SK-N-SH (cell line): Measurements from ENCODE around the gene ZBTB12. TPM values are rescaled to one million over a fixed set of nuclear protein-coding genes. Genes with fewer than 3 reads are reported as not detected.

Experiments
- CTCF ChIA-PET: fragments of 300-600, 350-600 bp; formaldehyde crosslinking; extraction: SDS; loops from one replicate; lab custom pipeline; 2021; lab: Yijun Ruan, JAX
- POLR2A ChIA-PET: fragments of 350-600 bp; sonication (Branson Sonifier 250); formaldehyde crosslinking; extraction: SDS; loops from one replicate; lab custom pipeline; 2020; ENCODE audit warnings: antibody characterized with exemption, inconsistent platforms; lab: Yijun Ruan, JAX
- DNase-seq: peaks from one replicate; pipeline ENCODE4 v3.0.0; 2012
- H2AFZ ChIP-seq: fragments of 200-600 bp; sonication (generic); 2 replicates; pipeline ENCODE4 v1.8.1; 2016; ENCODE audit warnings: antibody characterized with exemption, mild to moderate bottlenecking, low read depth
- H3F3A ChIP-seq: fragments of 200-600 bp; sonication (generic); replicated peaks from 2 replicates; pipeline ENCODE3; 2016; ENCODE audit warnings: antibody characterized with exemption, mild to moderate bottlenecking; ENCODE audit not compliant: insufficient read depth
- H3K27ac ChIP-seq, 2 experiments: fragments of 200-500 bp in 1 of 2; fragments of 200-600 bp in 1 of 2; sonication (Bioruptor generic) in 1 of 2; sonication (generic), shearing (Covaris generic) in 1 of 2; 2 replicates each; pipeline versions ENCODE4 v1.5.1 to v1.6.1; 2014 to 2016; ENCODE audit warnings: low read depth in 2 of 2, inconsistent platforms in 1 of 2, low read length in 1 of 2, mild to moderate bottlenecking in 1 of 2, mixed read lengths in 1 of 2
- H3K27me3 ChIP-seq: fragments of 200-600 bp; sonication (generic), shearing (Covaris generic); 2 replicates; pipeline ENCODE4 v1.6.1; 2016; ENCODE audit warnings: mixed run types; ENCODE audit not compliant: insufficient read depth
- H3K36me3 ChIP-seq, 2 experiments: fragments of 200-500 bp in 1 of 2; fragments of 200-600 bp in 1 of 2; sonication (Bioruptor generic) in 1 of 2; sonication (generic) in 1 of 2; replicated peaks in 1 of 2; 2 replicates each; pipeline versions ENCODE3 to v1.5.1; 2014 to 2016; ENCODE audit warnings: low read length in 1 of 2, mild to moderate bottlenecking in 1 of 2; ENCODE audit not compliant: insufficient read depth in 2 of 2, control insufficient read depth in 1 of 2
- H3K4me1 ChIP-seq, 2 experiments: fragments of 200-500 bp in 1 of 2; fragments of 200-600 bp in 1 of 2; sonication (Bioruptor generic) in 1 of 2; sonication (generic), shearing (Covaris generic) in 1 of 2; 2 replicates each; pipeline versions ENCODE4 v1.5.1 to v1.6.1; 2014 to 2016; ENCODE audit warnings: low read depth in 1 of 2, low read length in 1 of 2, mixed run types in 1 of 2; ENCODE audit not compliant: insufficient read depth in 2 of 2, control insufficient read depth in 1 of 2
- H3K4me2 ChIP-seq: fragments of 200-600 bp; sonication (generic), shearing (Covaris generic); 2 replicates; pipeline ENCODE4 v1.6.1; 2017; ENCODE audit warnings: mixed run types
- H3K4me3 ChIP-seq, 2 experiments: fragments of 200-500 bp in 1 of 2; fragments of 200-600 bp in 1 of 2; sonication (Bioruptor generic) in 1 of 2; sonication (generic), shearing (Covaris generic) in 1 of 2; 2 replicates each; pipeline versions ENCODE4 v1.5.1 to v1.8.1; 2014 to 2016; ENCODE audit warnings: low read depth in 2 of 2, inconsistent platforms in 1 of 2, low read length in 1 of 2, mild to moderate bottlenecking in 1 of 2, mixed read lengths in 1 of 2, moderate library complexity in 1 of 2
- H3K79me2 ChIP-seq: fragments of 200-600 bp; sonication (generic); 2 replicates; pipeline ENCODE4 v1.8.1; 2017; ENCODE audit warnings: mild to moderate bottlenecking; ENCODE audit not compliant: insufficient read depth
- H3K9ac ChIP-seq: fragments of 200-600 bp; sonication (generic); 2 replicates; pipeline ENCODE4 v1.6.1; 2017; ENCODE audit warnings: mixed run types
- H3K9me2 ChIP-seq: fragments of 200-600 bp; sonication (generic); 2 replicates; pipeline ENCODE4 v1.6.1; 2017; ENCODE audit warnings: mixed run types
- H3K9me3 ChIP-seq: fragments of 200-600 bp; sonication (generic); 2 replicates; pipeline ENCODE4 v1.6.1; 2017; ENCODE audit warnings: mixed run types, mild to moderate bottlenecking, moderate library complexity
- H4K20me1 ChIP-seq: fragments of 200-600 bp; sonication (generic); 2 replicates; pipeline ENCODE4 v1.6.1; 2017; ENCODE audit warnings: mild to moderate bottlenecking, mixed run types; ENCODE audit not compliant: insufficient read depth
- ELF1 ChIP-seq: IDR thresholded peaks from 2 replicates; pipeline ENCODE4 v1.4.0; 2012
- EP300 ChIP-seq, 2 experiments: IDR thresholded peaks; 2 replicates each; pipeline versions ENCODE4 v1.4.0 to v1.6.1; 2012; ENCODE audit warnings: borderline replicate concordance in 1 of 2, low read depth in 1 of 2, low read length in 1 of 2
- FOSL2 ChIP-seq: IDR thresholded peaks from 2 replicates; pipeline ENCODE4 v1.4.0; 2012; ENCODE audit warnings: low read depth, mild to moderate bottlenecking, moderate library complexity, borderline replicate concordance
- FOXJ3 ChIP-seq: sonication (generic); formaldehyde crosslinking; IDR thresholded peaks from 2 replicates; pipeline ENCODE4 v1.5.1; 2020; ENCODE audit warnings: mild to moderate bottlenecking, missing genetic modification reagents
- GABPA ChIP-seq: IDR thresholded peaks from 2 replicates; pipeline ENCODE4 v1.4.0; 2012; ENCODE audit warnings: low read depth, mild to moderate bottlenecking
- MEF2A ChIP-seq: IDR thresholded peaks from 2 replicates; pipeline ENCODE4 v1.4.0; 2012; ENCODE audit warnings: low read depth, borderline replicate concordance
- MXI1 ChIP-seq: IDR thresholded peaks from 2 replicates; pipeline ENCODE4 v1.6.1; 2012; ENCODE audit warnings: mild to moderate bottlenecking, low read depth, low read length, improper control_type of control experiment
- NRF1 ChIP-seq: IDR thresholded peaks from 2 replicates; pipeline ENCODE4 v1.6.1; 2012; ENCODE audit warnings: low read depth, mild to moderate bottlenecking, low read length
- RAD21 ChIP-seq: IDR thresholded peaks from 2 replicates; pipeline ENCODE4 v1.6.1; 2012; ENCODE audit warnings: mild to moderate bottlenecking, low read length
- RFX5 ChIP-seq: IDR thresholded peaks from 2 replicates; pipeline ENCODE4 v1.6.1; 2012; ENCODE audit warnings: mild to moderate bottlenecking, improper control_type of control experiment, low read length
- RXRA ChIP-seq: IDR thresholded peaks from 2 replicates; pipeline ENCODE4 v1.4.0; 2012; ENCODE audit warnings: low read depth, mild to moderate bottlenecking, borderline replicate concordance
- SIN3A ChIP-seq: IDR thresholded peaks from 2 replicates; pipeline ENCODE4 v1.6.1; 2012; ENCODE audit warnings: low read depth, mild to moderate bottlenecking, low read length, moderate library complexity, borderline replicate concordance
- SMC3 ChIP-seq: IDR thresholded peaks from 2 replicates; pipeline ENCODE4 v1.6.1; 2012; ENCODE audit warnings: low read depth, low read length, improper control_type of control experiment
- TAF1 ChIP-seq: IDR thresholded peaks from 2 replicates; pipeline ENCODE4 v1.6.1; 2012; ENCODE audit warnings: low read depth, mild to moderate bottlenecking, low read length, moderate library complexity, borderline replicate concordance
- TCF12 ChIP-seq: IDR thresholded peaks from 2 replicates; pipeline ENCODE4 v1.4.0; 2012
- TEAD4 ChIP-seq: IDR thresholded peaks from 2 replicates; pipeline ENCODE4 v1.4.0; 2012; ENCODE audit warnings: mild to moderate bottlenecking, borderline replicate concordance; ENCODE audit not compliant: insufficient read depth
- YY1 ChIP-seq: IDR thresholded peaks from 2 replicates; pipeline ENCODE4 v1.4.0; 2012; ENCODE audit warnings: low read depth, mild to moderate bottlenecking
- WGBS: methylation state at CpG from one replicate; pipeline ENCODE4 v1.1.6; 2017; ENCODE audit warnings: low lambda C conversion rate; 5-methylcytosine and 5-hydroxymethylcytosine counted together
- polyA plus RNA-seq, 3 experiments: library from polyadenylated mRNA; depleted of rRNA; stranded (reverse); fragments of >200 nt; gene quantifications; 2 replicates each; pipeline ENCODE4 v1.2.3, GENCODE V29; 2012
- TF ChIP-seq, protein P1 (sequence below): fragments of 200-600 bp; sonication (generic); IDR thresholded peaks from 2 replicates; pipeline ENCODE4 v1.6.1; 2017; ENCODE audit warnings: antibody characterized with exemption, mild to moderate bottlenecking, moderate library complexity
- TF ChIP-seq, protein P2 (sequence below): fragments of 150-350 bp; IDR thresholded peaks from 2 replicates; pipeline ENCODE4 v1.6.1; 2017; ENCODE audit warnings: antibody characterized with exemption, low read length, low read depth, borderline replicate concordance
- TF ChIP-seq, protein P3 (sequence below): fragments of 150-350 bp; IDR thresholded peaks from 2 replicates; pipeline ENCODE4 v1.6.1; 2016; ENCODE audit warnings: mild to moderate bottlenecking, low read depth, low read length
- TF ChIP-seq, protein P4 (sequence below): IDR thresholded peaks from 2 replicates; pipeline ENCODE4 v1.4.0; 2012; ENCODE audit warnings: low read depth
- TF ChIP-seq, protein P5 (sequence below): IDR thresholded peaks from 2 replicates; pipeline ENCODE4 v1.6.1; 2012; ENCODE audit warnings: mild to moderate bottlenecking, low read depth, low read length, moderate library complexity
- TF ChIP-seq, protein P6 (sequence below): IDR thresholded peaks from 2 replicates; pipeline ENCODE4 v1.4.0; 2012; ENCODE audit warnings: low read depth, borderline replicate concordance

The ZBTB12 gene
- polyA plus RNA-seq, 1 of the 3 experiments (the other 2 are of a cell fraction) = 8.3 TPM

DNA sequence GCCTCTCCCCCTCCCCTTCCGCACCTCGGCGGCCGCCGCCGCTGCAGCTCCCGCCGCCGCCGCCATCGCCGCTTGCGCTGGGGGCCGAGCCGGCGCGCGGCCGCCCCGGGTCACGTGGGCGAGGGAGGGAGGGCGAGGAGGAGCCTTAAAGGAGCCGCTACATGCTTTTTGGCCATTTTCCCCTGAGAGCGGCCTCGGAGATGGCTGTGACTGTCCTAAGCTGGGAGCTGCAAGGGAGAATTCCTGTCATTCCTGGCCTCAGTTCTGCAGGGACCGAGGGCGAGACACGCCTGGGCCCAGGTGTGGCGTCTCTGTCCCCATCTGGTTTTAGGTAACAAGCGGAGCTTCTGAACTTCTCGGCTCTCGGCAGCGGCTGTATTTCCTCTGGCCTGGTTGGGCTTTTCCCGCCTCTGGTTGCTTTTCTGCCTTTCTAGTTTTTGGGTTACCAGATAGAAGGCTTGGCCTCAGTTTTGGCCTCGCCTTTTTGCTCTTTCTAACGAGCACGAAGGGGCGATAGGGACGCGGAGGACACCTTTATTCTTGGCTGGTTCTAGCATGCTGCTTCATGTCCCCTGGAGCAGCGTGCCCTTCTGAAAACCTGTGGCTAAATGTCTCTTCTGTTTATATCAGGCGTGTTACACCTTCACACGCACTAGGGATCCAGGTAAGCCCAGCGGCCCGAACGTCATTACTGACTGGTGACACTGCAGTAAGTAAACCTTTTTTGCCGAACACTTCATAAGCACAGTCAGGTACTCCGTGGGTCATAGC, 4.1 kb downstream of the ZBTB12 start, which contains the start of gene EHMT2:
Gene EHMT2 (minus strand): TSS at position 87 of the 771 bp plus-strand sequence. CDS start 21 bp downstream, at position 66.
- Histone ChIP-seq H3K27ac (peak within 1 kb of the TSS; percentile 41 to 80), H2AFZ (peak within 1 kb of the TSS; percentile 71; the same call in 1 of the 2 replicates), H3K36me3 (peaks cover 18 to 28% of the 10 kb centered on the region in 2 experiments), H3K79me2 (peaks cover 20% of the 10 kb centered on the region; the same call in 1 of the 2 replicates), H3K4me3 (peak within 1 kb of the TSS; percentile 89 to 94), H3K9ac (peak within 1 kb of the TSS; percentile 76), H3K27me3 (no peaks in the 10 kb centered on the region), H3K4me2 (peak within 1 kb of the TSS; percentile 91), H3K9me3 (no peaks in the 10 kb centered on the region), H4K20me1 (no peaks in the 10 kb centered on the region), H3K9me2 (no peaks in the 10 kb centered on the region), H3K4me1 (peaks cover 5 to 38% of the 10 kb centered on the region in 2 experiments), H3F3A (peaks cover 12% of the 10 kb centered on the region)
- 2% methylated on average over 22 of the region's 49 CpGs for WGBS
- DNase-seq = peak; percentile 94
- ChIA-PET POLR2A (interaction anchor here (0.5 to 1.8 kb wide), 12 partner anchors 9 to 1520 kb away, joined by 3 to 5 read pairs (median 4); partner anchors contain the start of genes CUTA, HSPA1A, HSPA1L and MSH5), CTCF (interaction anchor here (0.8 to 1.6 kb wide), 8 partner anchors 9 to 351 kb away, joined by 3 to 8 read pairs (median 3); partner anchors contain the start of genes ATP6V1G2 and DDAH2)
- TF ChIP-seq RXRA = no peak
- TF ChIP-seq TCF12 = no peak
- TF ChIP-seq TAF1 = 0 out of 2 replicates have a peak, but pooled peaks have one; percentile 51
- TF ChIP-seq MEF2A = no peak
- TF ChIP-seq, protein P1, sequence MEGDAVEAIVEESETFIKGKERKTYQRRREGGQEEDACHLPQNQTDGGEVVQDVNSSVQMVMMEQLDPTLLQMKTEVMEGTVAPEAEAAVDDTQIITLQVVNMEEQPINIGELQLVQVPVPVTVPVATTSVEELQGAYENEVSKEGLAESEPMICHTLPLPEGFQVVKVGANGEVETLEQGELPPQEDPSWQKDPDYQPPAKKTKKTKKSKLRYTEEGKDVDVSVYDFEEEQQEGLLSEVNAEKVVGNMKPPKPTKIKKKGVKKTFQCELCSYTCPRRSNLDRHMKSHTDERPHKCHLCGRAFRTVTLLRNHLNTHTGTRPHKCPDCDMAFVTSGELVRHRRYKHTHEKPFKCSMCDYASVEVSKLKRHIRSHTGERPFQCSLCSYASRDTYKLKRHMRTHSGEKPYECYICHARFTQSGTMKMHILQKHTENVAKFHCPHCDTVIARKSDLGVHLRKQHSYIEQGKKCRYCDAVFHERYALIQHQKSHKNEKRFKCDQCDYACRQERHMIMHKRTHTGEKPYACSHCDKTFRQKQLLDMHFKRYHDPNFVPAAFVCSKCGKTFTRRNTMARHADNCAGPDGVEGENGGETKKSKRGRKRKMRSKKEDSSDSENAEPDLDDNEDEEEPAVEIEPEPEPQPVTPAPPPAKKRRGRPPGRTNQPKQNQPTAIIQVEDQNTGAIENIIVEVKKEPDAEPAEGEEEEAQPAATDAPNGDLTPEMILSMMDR = no peak
- TF ChIP-seq, protein P2, sequence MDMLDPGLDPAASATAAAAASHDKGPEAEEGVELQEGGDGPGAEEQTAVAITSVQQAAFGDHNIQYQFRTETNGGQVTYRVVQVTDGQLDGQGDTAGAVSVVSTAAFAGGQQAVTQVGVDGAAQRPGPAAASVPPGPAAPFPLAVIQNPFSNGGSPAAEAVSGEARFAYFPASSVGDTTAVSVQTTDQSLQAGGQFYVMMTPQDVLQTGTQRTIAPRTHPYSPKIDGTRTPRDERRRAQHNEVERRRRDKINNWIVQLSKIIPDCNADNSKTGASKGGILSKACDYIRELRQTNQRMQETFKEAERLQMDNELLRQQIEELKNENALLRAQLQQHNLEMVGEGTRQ = peak; percentile 82
- TF ChIP-seq ELF1 = no peak
- no peak for TF ChIP-seq FOSL2
- no peak for TF ChIP-seq TEAD4
- peak; percentile 73; the same call in 1 of the 2 replicates for TF ChIP-seq YY1
- no peak for TF ChIP-seq RFX5
- TF ChIP-seq, protein P3, sequence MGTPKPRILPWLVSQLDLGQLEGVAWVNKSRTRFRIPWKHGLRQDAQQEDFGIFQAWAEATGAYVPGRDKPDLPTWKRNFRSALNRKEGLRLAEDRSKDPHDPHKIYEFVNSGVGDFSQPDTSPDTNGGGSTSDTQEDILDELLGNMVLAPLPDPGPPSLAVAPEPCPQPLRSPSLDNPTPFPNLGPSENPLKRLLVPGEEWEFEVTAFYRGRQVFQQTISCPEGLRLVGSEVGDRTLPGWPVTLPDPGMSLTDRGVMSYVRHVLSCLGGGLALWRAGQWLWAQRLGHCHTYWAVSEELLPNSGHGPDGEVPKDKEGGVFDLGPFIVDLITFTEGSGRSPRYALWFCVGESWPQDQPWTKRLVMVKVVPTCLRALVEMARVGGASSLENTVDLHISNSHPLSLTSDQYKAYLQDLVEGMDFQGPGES = no peak
- TF ChIP-seq RAD21 = no peak; the same call in 1 of the 2 replicates
- no peak for TF ChIP-seq EP300 (IDR thresholded peaks at IDR 0.05; ENCODE audit: borderline replicate concordance in 1 of 2, low read depth in 1 of 2, low read length in 1 of 2)
- TF ChIP-seq, protein P4, sequence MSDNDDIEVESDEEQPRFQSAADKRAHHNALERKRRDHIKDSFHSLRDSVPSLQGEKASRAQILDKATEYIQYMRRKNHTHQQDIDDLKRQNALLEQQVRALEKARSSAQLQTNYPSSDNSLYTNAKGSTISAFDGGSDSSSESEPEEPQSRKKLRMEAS = peak; percentile 76; the same call in 1 of the 2 replicates
- TF ChIP-seq, protein P5, sequence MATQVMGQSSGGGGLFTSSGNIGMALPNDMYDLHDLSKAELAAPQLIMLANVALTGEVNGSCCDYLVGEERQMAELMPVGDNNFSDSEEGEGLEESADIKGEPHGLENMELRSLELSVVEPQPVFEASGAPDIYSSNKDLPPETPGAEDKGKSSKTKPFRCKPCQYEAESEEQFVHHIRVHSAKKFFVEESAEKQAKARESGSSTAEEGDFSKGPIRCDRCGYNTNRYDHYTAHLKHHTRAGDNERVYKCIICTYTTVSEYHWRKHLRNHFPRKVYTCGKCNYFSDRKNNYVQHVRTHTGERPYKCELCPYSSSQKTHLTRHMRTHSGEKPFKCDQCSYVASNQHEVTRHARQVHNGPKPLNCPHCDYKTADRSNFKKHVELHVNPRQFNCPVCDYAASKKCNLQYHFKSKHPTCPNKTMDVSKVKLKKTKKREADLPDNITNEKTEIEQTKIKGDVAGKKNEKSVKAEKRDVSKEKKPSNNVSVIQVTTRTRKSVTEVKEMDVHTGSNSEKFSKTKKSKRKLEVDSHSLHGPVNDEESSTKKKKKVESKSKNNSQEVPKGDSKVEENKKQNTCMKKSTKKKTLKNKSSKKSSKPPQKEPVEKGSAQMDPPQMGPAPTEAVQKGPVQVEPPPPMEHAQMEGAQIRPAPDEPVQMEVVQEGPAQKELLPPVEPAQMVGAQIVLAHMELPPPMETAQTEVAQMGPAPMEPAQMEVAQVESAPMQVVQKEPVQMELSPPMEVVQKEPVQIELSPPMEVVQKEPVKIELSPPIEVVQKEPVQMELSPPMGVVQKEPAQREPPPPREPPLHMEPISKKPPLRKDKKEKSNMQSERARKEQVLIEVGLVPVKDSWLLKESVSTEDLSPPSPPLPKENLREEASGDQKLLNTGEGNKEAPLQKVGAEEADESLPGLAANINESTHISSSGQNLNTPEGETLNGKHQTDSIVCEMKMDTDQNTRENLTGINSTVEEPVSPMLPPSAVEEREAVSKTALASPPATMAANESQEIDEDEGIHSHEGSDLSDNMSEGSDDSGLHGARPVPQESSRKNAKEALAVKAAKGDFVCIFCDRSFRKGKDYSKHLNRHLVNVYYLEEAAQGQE = no peak
- TF ChIP-seq SMC3 = no peak
- no peak for TF ChIP-seq FOXJ3 (CRISPR knock-in tag)
- TF ChIP-seq NRF1 = peak; percentile 46; the same call in 1 of the 2 replicates
- 0 out of 2 replicates have a peak, but pooled peaks have one; percentile 20 for TF ChIP-seq GABPA
- TF ChIP-seq MXI1 = no peak; the same call in 1 of the 2 replicates
- TF ChIP-seq, protein P6, sequence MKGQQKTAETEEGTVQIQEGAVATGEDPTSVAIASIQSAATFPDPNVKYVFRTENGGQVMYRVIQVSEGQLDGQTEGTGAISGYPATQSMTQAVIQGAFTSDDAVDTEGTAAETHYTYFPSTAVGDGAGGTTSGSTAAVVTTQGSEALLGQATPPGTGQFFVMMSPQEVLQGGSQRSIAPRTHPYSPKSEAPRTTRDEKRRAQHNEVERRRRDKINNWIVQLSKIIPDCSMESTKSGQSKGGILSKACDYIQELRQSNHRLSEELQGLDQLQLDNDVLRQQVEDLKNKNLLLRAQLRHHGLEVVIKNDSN = peak; percentile 94
- no peak for TF ChIP-seq SIN3A
